CD8-positive, alpha-beta memory T cell (primary cell): Measurements from ENCODE around the gene TRPM3. TPM values are rescaled to one million over a fixed set of nuclear protein-coding genes. Genes with fewer than 3 reads are reported as not detected.
A peak's percentile ranks its signal among the peaks of the same experiment; 100 is the strongest.

Experiments used
- CTCF ChIA-PET: fragments of 350-600 bp; sonication (Branson Sonifier 250); formaldehyde crosslinking; loops from one replicate; lab custom pipeline; 2021; ENCODE audit warnings: antibody characterized with exemption; lab: Charles Lee
- POLR2A ChIA-PET: fragments of 350-600 bp; sonication (Branson Sonifier 250); formaldehyde crosslinking; loops from one replicate; lab custom pipeline; 2021; ENCODE audit warnings: antibody characterized with exemption; lab: Charles Lee
- DNase-seq, 5 donors: peaks; one replicate each; pipeline versions ENCODE4 v3.0.0 to v3.0.0-alpha.2; 2020 to 2022; ENCODE audit warnings: mixed read lengths in 1 of 5
- H3K27ac ChIP-seq: one replicate; pipeline ENCODE4 v1.7.0; 2013; ENCODE audit warnings: low read depth, mild to moderate bottlenecking, low read length, moderate library complexity
- H3K27me3 ChIP-seq: 2 replicates; pipeline ENCODE4 v1.7.0; 2013; ENCODE audit warnings: low read length, mild to moderate bottlenecking; ENCODE audit not compliant: insufficient read depth, poor library complexity, severe bottlenecking
- H3K36me3 ChIP-seq: 2 replicates; pipeline ENCODE4 v1.7.0; 2013; ENCODE audit warnings: mild to moderate bottlenecking, low read length, moderate library complexity; ENCODE audit not compliant: insufficient read depth
- H3K4me1 ChIP-seq: 2 replicates; pipeline ENCODE4 v1.7.0; 2013; ENCODE audit warnings: mild to moderate bottlenecking, low read length, moderate library complexity; ENCODE audit not compliant: insufficient read depth
- H3K4me3 ChIP-seq: 2 replicates; pipeline ENCODE4 v1.7.0; 2013; ENCODE audit warnings: mild to moderate bottlenecking, low read length
- H3K9me3 ChIP-seq: 2 replicates; pipeline ENCODE4 v1.7.0; 2013; ENCODE audit warnings: mild to moderate bottlenecking, low read length
- H3K27ac Mint-ChIP-seq, 8 donors: one replicate each; pipeline ENCODE4 v1.8.0; 2020 to 2021; ENCODE audit warnings: mixed read lengths in 8 of 8, mild to moderate bottlenecking in 6 of 8, inconsistent platforms in 3 of 8, moderate library complexity in 3 of 8
- H3K27me3 Mint-ChIP-seq, 2 donors: one replicate each; pipeline ENCODE4 v1.8.0; 2020 to 2021; ENCODE audit warnings: mixed read lengths in 2 of 2, mild to moderate bottlenecking in 1 of 2, moderate library complexity in 1 of 2
- H3K36me3 Mint-ChIP-seq, 3 donors: one replicate each; pipeline ENCODE4 v1.8.0; 2020 to 2021; ENCODE audit warnings: mixed read lengths in 3 of 3, inconsistent platforms in 1 of 3, mild to moderate bottlenecking in 1 of 3
- H3K4me1 Mint-ChIP-seq, 3 donors: one replicate each; pipeline ENCODE4 v1.8.0; 2020 to 2021; ENCODE audit warnings: mixed read lengths in 3 of 3, inconsistent platforms in 1 of 3, mild to moderate bottlenecking in 1 of 3
- H3K4me3 Mint-ChIP-seq, 7 donors: one replicate each; pipeline ENCODE4 v1.8.0; 2020 to 2021; ENCODE audit warnings: mixed read lengths in 7 of 7, mild to moderate bottlenecking in 6 of 7, moderate library complexity in 4 of 7, inconsistent platforms in 2 of 7
- H3K9me3 Mint-ChIP-seq, 5 donors: one replicate each; pipeline ENCODE4 v1.8.0; 2020 to 2022; ENCODE audit warnings: mixed read lengths in 5 of 5, mild to moderate bottlenecking in 3 of 5, moderate library complexity in 2 of 5, inconsistent platforms in 1 of 5
- polyA plus RNA-seq: library from polyadenylated mRNA; unstranded; fragments of 300-500 nt; fragmentation: Illumina TruSeq; gene quantifications from one replicate; pipeline ENCODE4 v1.2.3, GENCODE V29; 2021
- total RNA-seq, 2 experiments: library from RNA; stranded (reverse); gene quantifications; one replicate each; pipeline ENCODE4 v1.2.3, GENCODE V29; 2021

The TRPM3 gene
- total and polyA plus RNA-seq, 3 experiments from 2014 or later, result not detected

GRCh38 chr9:70542311-70542931 is 579.0 kb downstream of the TRPM3 start:
- Histone ChIP-seq H3K27ac (no peak overlapping the region), H3K4me3 (no peak overlapping the region), H3K9me3 (no peaks in the 10 kb centered on the region), H3K27me3 (no peaks in the 10 kb centered on the region), H3K4me1 (no peaks in the 10 kb centered on the region), H3K36me3 (no peaks in the 10 kb centered on the region)
- ChIA-PET CTCF (no interaction called here), POLR2A (no interaction called here)
- DNase-seq, result no peak
- no peak overlapping the region for H3K4me3 Mint-ChIP-seq
- peaks cover 0 to 2% (median 0%) of the 10 kb centered on the region in 5 donors for H3K9me3 Mint-ChIP-seq
- H3K27ac Mint-ChIP-seq, result peak overlapping the region in 1 of 8 donors; percentile 39
- no peaks in the 10 kb centered on the region for H3K4me1 Mint-ChIP-seq
- no peaks in the 10 kb centered on the region for H3K36me3 Mint-ChIP-seq
- H3K27me3 Mint-ChIP-seq, result peaks cover 0 to 6% of the 10 kb centered on the region in 2 donors

DNA sequence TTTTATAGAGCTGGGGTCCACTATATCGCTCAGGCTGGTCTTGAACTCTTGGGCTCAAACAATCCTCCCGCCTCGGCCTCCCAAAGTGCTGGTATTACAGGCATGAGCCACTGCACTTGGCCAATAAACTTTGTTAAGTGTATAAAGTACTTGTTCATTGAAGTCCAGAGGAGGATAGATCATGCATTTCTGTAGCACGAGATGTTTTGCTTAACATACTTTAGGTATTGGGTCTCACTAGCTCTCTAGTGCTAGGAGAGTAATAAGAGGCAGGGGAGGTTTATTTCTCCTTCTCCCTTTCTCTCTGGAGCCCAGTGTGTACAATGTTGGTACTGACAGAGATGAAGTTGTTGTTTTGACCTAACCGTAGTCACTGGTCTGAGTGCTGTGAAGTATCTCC is 581.4 kb downstream of the TRPM3 start:
- Mint-ChIP-seq H3K4me3 (no peak overlapping the region), H3K27me3 (peaks cover 0 to 11% of the 10 kb centered on the region in 2 donors), H3K27ac (peak overlapping the region in 1 of 8 donors; percentile 58), H3K36me3 (no peaks in the 10 kb centered on the region), H3K9me3 (peaks cover 0 to 2% (median 0%) of the 10 kb centered on the region in 5 donors), H3K4me1 (no peaks in the 10 kb centered on the region)
- DNase-seq, result no peak
- ChIA-PET CTCF (no interaction called here), POLR2A (no interaction called here)
- H3K27me3 ChIP-seq, result no peaks in the 10 kb centered on the region
- no peak overlapping the region for H3K27ac ChIP-seq
- H3K9me3 ChIP-seq, result no peaks in the 10 kb centered on the region
- no peak overlapping the region for H3K4me3 ChIP-seq
- H3K36me3 ChIP-seq, result no peaks in the 10 kb centered on the region
- no peaks in the 10 kb centered on the region for H3K4me1 ChIP-seq

- H3K27me3 Mint-ChIP-seq, result peaks cover 0 to 11% of the 10 kb centered on the region in 2 donors
- H3K4me3 Mint-ChIP-seq, result no peak overlapping the region
- H3K9me3 Mint-ChIP-seq, result peaks cover 0 to 2% (median 0%) of the 10 kb centered on the region in 5 donors
- H3K36me3 Mint-ChIP-seq, result no peaks in the 10 kb centered on the region
- ChIA-PET CTCF (no interaction called here), POLR2A (no interaction called here)
- no peaks in the 10 kb centered on the region for H3K4me1 ChIP-seq
- H3K27me3 ChIP-seq, result no peaks in the 10 kb centered on the region
- H3K4me3 ChIP-seq, result no peak overlapping the region
- no peak overlapping the region for H3K27ac ChIP-seq
- H3K4me1 Mint-ChIP-seq, result no peaks in the 10 kb centered on the region
- no peak for DNase-seq
- no peaks in the 10 kb centered on the region for H3K9me3 ChIP-seq
- no peak overlapping the region for H3K27ac Mint-ChIP-seq
- no peaks in the 10 kb centered on the region for H3K36me3 ChIP-seq
Measured at GRCh38 chr9:70539526-70539925, 581.9 kb downstream of the TRPM3 start.

- no peaks in the 10 kb centered on the region for H3K36me3 ChIP-seq
- H3K4me3 ChIP-seq, result no peak overlapping the region
- Mint-ChIP-seq H3K27ac (no peak overlapping the region), H3K9me3 (peaks cover 0 to 2% (median 0%) of the 10 kb centered on the region in 5 donors), H3K4me1 (no peaks in the 10 kb centered on the region), H3K4me3 (no peak overlapping the region), H3K36me3 (no peaks in the 10 kb centered on the region), H3K27me3 (peaks cover 0 to 11% of the 10 kb centered on the region in 2 donors)
- H3K4me1 ChIP-seq, result no peaks in the 10 kb centered on the region
- POLR2A ChIA-PET, result no interaction called here
- CTCF ChIA-PET, result no interaction called here
- no peaks in the 10 kb centered on the region for H3K27me3 ChIP-seq
- H3K9me3 ChIP-seq, result no peaks in the 10 kb centered on the region
- no peak overlapping the region for H3K27ac ChIP-seq
- no peak for DNase-seq
Measured at GRCh38 chr9:70539001-70539400, 582.4 kb downstream of the TRPM3 start.

GRCh38 chr9:70537084-70537483 is 584.3 kb downstream of the TRPM3 start:
- H3K27ac Mint-ChIP-seq, result no peak overlapping the region
- DNase-seq, result no peak
- Histone ChIP-seq H3K27me3 (no peaks in the 10 kb centered on the region), H3K9me3 (no peaks in the 10 kb centered on the region), H3K36me3 (no peaks in the 10 kb centered on the region), H3K4me3 (no peak overlapping the region), H3K4me1 (peaks cover 10% of the 10 kb centered on the region), H3K27ac (no peak overlapping the region)
- H3K9me3 Mint-ChIP-seq, result peaks cover 0 to 2% (median 0%) of the 10 kb centered on the region in 5 donors
- POLR2A ChIA-PET, result no interaction called here
- peaks cover 6 to 11% (median 11%) of the 10 kb centered on the region in 3 donors for H3K4me1 Mint-ChIP-seq
- CTCF ChIA-PET, result interaction anchor here (1.4 kb wide), 1 partner anchor 65 kb away, joined by 5 read pairs; no protein-coding TSS in a partner anchor
- peaks cover 0 to 11% of the 10 kb centered on the region in 2 donors for H3K27me3 Mint-ChIP-seq
- no peak overlapping the region for H3K4me3 Mint-ChIP-seq
- no peaks in the 10 kb centered on the region for H3K36me3 Mint-ChIP-seq

GRCh38 chr9:70535546-70536323 is 585.7 kb downstream of the TRPM3 start:
- H3K4me1 ChIP-seq, result peaks cover 10% of the 10 kb centered on the region
- POLR2A ChIA-PET, result no interaction called here
- Mint-ChIP-seq H3K4me3 (no peak overlapping the region), H3K27ac (no peak overlapping the region), H3K27me3 (peaks cover 0 to 11% of the 10 kb centered on the region in 2 donors), H3K9me3 (no peaks in the 10 kb centered on the region), H3K4me1 (peaks cover 6 to 17% (median 11%) of the 10 kb centered on the region in 3 donors), H3K36me3 (no peaks in the 10 kb centered on the region)
- no peak overlapping the region for H3K4me3 ChIP-seq
- H3K27ac ChIP-seq, result no peak overlapping the region
- no peaks in the 10 kb centered on the region for H3K36me3 ChIP-seq
- no peaks in the 10 kb centered on the region for H3K9me3 ChIP-seq
- no peaks in the 10 kb centered on the region for H3K27me3 ChIP-seq
- CTCF ChIA-PET, result interaction anchor here (1.4 kb wide), 1 partner anchor 67 kb away, joined by 5 read pairs; no protein-coding TSS in a partner anchor
- no peak for DNase-seq

- ChIA-PET POLR2A (no interaction called here), CTCF (no interaction called here)
- no peak overlapping the region for H3K4me3 Mint-ChIP-seq
- Histone ChIP-seq H3K4me1 (peaks cover 10% of the 10 kb centered on the region), H3K27ac (no peak overlapping the region), H3K27me3 (no peaks in the 10 kb centered on the region), H3K36me3 (no peaks in the 10 kb centered on the region), H3K9me3 (no peaks in the 10 kb centered on the region), H3K4me3 (no peak overlapping the region)
- H3K4me1 Mint-ChIP-seq, result peaks cover 6 to 17% (median 11%) of the 10 kb centered on the region in 3 donors
- no peak for DNase-seq
- no peaks in the 10 kb centered on the region for H3K36me3 Mint-ChIP-seq
- no peaks in the 10 kb centered on the region for H3K9me3 Mint-ChIP-seq
- peaks cover 0 to 10% of the 10 kb centered on the region in 2 donors for H3K27me3 Mint-ChIP-seq
- no peak overlapping the region for H3K27ac Mint-ChIP-seq
Measured at GRCh38 chr9:70534471-70534870, 587.0 kb downstream of the TRPM3 start.

DNA sequence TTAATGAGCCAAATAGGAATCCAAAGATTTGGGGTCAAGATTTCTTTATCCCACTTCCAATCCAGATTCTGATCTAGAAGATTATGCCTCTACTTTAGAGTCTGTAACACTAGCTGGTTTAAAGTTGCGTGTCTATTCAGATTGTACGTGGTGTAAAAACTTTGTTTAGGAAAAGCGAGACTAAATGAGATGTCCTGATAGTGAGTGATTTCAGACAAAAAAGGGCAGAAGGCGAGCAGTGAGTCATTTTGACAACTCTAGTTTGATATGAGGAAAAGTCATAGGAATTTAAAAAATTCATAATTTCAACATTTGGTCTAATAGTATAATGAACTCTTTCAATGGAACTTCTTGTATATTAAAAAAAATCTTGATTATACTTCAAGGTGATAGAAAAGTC is 587.4 kb downstream of the TRPM3 start:
- peaks cover 6 to 17% (median 11%) of the 10 kb centered on the region in 3 donors for H3K4me1 Mint-ChIP-seq
- no peak overlapping the region for H3K27ac Mint-ChIP-seq
- ChIA-PET CTCF (no interaction called here), POLR2A (no interaction called here)
- peaks cover 0 to 6% of the 10 kb centered on the region in 2 donors for H3K27me3 Mint-ChIP-seq
- Histone ChIP-seq H3K27ac (no peak overlapping the region), H3K4me1 (peaks cover 10% of the 10 kb centered on the region), H3K4me3 (no peak overlapping the region), H3K9me3 (no peaks in the 10 kb centered on the region), H3K27me3 (no peaks in the 10 kb centered on the region), H3K36me3 (no peaks in the 10 kb centered on the region)
- H3K9me3 Mint-ChIP-seq, result no peaks in the 10 kb centered on the region
- no peak overlapping the region for H3K4me3 Mint-ChIP-seq
- no peak for DNase-seq
- no peaks in the 10 kb centered on the region for H3K36me3 Mint-ChIP-seq
